OCI-LY7 (cell line): ENCODE results near the gene LYRM4.

Source experiments
- EZH2phosphoT487 ChIP-seq: fragments of 200-600 bp; sonication (generic); IDR thresholded peaks from 2 replicates; pipeline ENCODE4 v1.6.1; 2018; ENCODE audit warnings: low read depth, borderline replicate concordance, mild to moderate bottlenecking, mixed run types, antibody characterized with exemption, low read length, moderate library complexity, mixed read lengths
- TF ChIP-seq, protein P1 (sequence below): fragments of 200-600 bp; sonication (generic); conservative IDR thresholded peaks from 2 replicates; pipeline ENCODE4 v1.5.1; 2014; ENCODE audit warnings: mild to moderate bottlenecking, antibody characterized with exemption, low read length, moderate library complexity, mixed read lengths

DNA sequence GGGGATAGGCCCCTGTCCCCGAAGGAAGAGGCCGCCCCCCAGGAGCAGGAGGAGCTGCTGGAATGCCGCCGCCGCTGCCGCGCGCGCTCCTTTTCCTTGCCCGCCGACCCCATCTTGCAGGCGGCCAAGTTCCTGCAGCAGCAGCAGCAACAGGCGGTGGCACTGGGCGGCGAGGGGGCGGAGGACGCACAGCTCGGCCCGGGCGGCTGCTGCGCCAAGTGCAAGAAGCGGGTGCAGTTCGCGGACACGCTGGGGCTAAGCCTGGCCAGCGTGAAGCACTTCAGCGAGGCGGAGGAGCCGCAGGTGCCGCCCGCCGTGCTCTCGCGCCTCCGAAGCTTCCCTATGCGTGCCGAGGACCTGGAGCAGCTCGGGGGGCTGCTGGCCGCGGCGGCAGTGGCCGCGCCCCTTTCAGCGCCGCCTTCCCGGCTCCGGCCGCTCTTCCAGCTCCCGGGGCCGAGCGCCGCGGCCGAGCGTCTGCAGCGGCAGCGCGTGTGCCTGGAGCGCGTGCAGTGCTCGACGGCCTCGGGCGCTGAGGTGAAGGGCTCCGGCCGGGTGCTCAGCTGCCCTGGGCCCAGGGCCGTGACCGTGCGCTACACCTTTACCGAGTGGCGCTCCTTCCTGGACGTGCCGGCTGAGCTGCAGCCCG lies 175.0 kb downstream of the LYRM4 start:
- TF ChIP-seq, protein P1, sequence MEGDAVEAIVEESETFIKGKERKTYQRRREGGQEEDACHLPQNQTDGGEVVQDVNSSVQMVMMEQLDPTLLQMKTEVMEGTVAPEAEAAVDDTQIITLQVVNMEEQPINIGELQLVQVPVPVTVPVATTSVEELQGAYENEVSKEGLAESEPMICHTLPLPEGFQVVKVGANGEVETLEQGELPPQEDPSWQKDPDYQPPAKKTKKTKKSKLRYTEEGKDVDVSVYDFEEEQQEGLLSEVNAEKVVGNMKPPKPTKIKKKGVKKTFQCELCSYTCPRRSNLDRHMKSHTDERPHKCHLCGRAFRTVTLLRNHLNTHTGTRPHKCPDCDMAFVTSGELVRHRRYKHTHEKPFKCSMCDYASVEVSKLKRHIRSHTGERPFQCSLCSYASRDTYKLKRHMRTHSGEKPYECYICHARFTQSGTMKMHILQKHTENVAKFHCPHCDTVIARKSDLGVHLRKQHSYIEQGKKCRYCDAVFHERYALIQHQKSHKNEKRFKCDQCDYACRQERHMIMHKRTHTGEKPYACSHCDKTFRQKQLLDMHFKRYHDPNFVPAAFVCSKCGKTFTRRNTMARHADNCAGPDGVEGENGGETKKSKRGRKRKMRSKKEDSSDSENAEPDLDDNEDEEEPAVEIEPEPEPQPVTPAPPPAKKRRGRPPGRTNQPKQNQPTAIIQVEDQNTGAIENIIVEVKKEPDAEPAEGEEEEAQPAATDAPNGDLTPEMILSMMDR, result no peak
- TF ChIP-seq EZH2phosphoT487, result no peak
